Embryonic facial prominence (tissue), 1 donor: ENCODE measurements around the gene TRPV5.

Experiments
- DNase-seq: peaks from one replicate; pipeline ENCODE4 v3.0.0-alpha.2; 2016; ENCODE audit errors: extremely low spot score

TRPV5 gene

DNA sequence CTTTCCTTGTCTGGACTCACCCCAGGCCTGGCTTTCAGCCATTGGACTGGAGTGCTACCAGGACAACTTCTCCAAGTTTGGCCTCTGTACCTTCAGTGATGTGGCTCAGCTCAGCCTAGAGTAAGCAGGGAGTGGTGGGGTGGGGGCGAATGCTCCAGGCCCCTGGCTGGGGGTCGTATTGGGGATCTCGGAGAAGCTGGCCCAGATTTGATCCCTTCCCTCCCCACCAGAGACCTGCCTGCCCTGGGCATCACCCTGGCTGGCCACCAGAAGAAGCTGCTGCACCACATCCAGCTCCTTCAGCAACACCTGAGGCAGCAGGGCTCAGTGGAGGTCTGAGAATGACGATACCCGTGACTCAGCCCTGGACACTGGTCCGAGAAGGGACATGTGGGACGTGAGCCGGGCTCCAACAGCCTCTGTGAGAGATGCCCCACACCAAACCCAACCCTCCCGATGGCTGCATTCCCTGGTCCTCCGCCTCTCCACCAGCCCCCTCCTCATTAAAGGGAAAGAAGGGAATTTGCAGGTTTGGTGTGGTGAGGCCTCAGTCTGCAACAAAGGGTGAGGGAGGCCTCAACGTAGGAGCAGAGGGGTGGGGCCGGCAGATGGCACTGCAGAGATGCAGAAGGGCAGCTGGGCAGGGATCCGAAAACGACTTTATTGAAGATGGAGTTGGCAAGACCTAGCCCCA is 62.8 kb downstream of the TRPV5 start:
- no peak for DNase-seq

DNA sequence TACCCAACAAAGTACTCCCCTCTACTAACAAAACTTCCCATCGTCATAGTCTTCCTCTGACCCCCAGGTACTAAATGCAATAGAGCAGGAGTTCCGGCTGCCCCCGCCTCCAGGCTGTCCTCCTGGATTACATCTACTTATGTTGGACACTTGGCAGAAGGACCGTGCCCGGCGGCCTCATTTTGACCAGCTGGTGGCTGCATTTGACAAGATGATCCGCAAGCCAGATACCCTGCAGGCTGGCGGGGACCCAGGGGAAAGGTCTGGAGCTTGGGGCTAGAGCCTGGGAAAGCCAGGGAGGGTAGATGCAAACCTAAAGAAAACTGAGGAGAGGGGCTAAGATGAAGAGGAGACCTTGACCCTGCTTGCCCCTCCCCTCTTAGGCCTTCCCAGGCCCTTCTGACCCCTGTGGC is 63.4 kb downstream of the TRPV5 start:
- no peak for DNase-seq

DNA sequence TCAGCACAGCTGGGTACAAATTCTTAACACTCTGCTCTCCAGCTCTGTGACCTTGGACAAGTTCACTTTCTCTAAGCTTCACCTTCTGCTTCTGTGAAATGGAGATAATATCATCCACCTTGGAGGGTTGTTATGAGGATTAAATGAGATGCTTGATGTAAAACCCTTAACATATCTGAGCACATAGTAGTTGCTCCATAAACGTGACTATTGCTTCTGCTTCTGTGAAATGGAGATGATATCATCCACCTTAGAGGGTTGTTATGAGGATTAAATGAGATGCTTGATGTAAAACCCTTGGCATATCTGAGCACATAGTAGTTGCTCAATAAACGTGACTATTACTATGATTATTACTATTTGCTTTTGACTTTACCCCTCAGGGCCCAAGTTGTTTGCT is 64.1 kb downstream of the TRPV5 start:
- DNase-seq = no peak

DNA sequence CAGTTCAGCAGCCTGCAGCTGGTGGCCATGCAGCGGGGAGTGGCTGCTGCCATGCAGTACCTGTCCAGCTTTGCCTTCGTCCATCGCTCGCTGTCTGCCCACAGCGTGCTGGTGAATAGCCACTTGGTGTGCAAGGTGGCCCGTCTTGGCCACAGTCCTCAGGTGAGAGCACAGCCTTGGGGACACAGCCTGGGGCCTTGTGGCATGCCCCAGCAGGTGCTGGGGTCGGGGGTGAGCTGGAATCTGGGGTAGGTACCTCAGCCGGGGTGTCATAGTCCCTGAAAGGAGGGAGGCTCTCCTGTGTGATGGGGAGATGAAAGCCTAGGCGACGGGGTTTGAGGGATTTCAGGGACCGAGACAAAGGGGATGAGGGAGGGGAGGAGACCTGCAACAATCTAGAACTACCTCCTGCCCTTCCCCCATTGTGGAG is 64.5 kb downstream of the TRPV5 start:
- DNase-seq = no peak

DNA sequence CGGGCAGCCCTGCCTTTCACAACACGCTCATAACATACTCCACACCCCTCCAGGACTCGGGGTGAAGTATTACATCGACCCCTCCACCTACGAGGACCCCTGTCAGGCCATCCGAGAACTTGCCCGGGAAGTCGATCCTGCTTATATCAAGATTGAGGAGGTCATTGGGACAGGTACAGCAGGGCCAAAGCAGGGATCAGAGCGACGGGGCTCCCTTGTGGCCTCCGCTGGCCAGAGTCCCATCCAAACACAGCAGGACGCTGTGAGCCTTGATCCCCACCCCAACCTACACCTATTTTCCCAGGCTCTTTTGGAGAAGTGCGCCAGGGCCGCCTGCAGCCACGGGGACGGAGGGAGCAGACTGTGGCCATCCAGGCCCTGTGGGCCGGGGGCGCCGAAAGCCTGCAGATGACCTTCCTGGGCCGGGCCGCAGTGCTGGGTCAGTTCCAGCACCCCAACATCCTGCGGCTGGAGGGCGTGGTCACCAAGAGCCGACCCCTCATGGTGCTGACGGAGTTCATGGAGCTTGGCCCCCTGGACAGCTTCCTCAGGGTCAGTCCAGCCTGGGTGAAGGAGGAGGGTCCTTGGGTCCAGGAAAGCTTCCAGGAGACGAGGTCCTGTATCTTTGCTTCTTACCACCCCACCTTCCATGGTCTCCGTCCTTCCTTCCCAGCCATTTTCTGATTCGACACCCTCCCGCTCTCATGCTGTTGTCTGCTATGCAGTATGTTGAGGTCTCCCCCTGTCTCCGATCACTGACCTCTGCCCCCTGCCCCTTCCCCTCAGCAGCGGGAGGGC is 65.2 kb downstream of the TRPV5 start:
- no peak for DNase-seq

DNA sequence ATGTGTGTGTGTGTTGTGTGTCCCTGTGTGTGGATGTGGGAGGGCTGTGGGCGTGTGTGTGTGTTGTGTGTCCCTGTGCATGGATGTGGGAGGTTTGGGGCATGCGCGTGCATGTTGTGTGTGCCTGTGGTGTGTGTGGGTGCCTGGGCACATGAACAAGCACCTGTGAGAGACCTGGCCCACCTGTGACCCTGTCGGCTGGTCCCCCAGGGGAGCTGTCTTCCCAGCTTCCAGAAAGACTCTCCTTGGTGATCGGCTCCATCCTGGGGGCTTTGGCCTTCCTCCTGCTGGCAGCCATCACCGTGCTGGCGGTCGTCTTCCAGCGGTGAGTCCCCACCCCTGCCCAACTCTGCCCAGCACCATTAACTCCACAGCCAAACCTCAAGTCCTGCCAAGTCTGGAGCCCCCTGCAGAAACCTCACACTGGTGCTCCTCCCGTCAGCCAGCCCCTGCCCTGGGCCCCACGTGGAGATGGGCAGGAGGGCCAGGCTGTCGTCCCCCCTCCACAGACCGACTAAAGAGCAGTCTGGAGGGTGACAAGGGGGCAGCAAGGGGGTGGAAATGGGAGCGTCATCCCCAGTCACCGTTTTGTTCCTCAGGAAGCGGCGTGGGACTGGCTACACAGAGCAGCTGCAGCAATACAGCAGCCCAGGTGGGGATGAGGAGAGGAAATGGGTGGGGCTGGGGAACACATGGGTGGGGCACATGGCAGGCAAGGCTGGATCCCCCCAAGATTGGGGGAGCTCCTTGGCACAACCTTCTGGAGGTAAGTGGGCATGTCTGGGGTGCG is 66.0 kb downstream of the TRPV5 start:
- DNase-seq = no peak

DNA sequence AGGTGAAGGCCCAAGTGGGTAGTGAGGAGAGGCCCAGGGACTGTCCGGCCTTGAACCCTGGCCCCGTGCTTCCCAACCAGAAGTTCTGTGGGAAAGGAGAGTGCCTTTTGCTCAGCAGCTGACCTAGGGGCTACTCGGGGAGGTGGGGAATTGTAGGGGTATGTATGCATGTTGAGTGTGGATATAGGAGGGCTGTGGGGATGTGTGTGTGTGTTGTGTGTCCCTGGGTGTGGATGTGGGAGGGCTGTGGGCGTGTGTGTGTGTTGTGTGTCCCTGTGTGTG is 66.5 kb downstream of the TRPV5 start:
- no peak for DNase-seq

DNA sequence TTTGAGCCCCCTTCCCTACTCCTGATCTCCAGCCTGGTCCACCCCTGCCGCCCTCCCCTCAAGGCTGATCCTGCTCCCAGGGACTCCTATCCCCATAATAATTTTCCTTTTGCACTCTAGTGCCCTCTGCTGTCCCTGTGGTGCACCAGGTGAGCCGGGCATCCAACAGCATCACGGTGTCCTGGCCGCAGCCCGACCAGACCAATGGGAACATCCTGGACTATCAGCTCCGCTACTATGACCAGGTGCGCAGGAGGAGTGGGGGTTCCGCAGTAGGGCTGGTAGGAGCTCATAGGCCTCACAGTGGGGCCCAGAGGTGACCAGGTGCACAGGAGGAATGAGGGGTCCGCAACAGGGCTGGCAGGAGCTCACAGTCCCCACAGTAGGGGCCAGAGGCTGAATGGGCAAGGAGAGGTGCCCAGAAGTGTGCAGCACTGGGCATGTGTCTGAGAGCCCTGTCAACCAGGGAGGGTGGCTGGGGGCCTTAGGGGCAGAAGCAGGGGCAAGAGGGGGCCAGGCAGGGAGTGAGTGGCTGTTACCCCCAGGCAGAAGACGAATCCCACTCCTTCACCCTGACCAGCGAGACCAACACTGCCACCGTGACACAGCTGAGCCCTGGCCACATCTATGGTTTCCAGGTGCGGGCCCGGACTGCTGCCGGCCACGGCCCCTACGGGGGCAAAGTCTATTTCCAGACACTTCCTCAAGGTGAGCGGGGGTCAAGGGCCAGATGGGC is 67.0 kb downstream of the TRPV5 start:
- no peak for DNase-seq

DNA sequence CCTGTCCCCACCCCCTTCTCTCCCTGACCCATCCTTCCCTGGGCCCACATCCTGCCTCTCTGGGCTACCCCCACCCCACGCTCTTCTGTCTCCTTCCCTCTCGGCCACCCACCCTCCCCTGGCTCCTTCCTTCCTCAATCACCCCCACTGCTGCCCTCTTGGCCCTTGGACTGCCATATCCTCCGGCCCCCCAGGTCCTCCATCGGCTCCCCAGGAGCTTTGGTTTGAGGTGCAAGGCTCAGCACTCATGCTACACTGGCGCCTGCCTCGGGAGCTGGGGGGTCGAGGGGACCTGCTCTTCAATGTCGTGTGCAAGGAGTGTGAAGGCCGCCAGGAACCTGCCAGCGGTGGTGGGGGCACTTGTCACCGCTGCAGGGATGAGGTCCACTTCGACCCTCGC is 67.8 kb downstream of the TRPV5 start:
- DNase-seq = no peak

DNA sequence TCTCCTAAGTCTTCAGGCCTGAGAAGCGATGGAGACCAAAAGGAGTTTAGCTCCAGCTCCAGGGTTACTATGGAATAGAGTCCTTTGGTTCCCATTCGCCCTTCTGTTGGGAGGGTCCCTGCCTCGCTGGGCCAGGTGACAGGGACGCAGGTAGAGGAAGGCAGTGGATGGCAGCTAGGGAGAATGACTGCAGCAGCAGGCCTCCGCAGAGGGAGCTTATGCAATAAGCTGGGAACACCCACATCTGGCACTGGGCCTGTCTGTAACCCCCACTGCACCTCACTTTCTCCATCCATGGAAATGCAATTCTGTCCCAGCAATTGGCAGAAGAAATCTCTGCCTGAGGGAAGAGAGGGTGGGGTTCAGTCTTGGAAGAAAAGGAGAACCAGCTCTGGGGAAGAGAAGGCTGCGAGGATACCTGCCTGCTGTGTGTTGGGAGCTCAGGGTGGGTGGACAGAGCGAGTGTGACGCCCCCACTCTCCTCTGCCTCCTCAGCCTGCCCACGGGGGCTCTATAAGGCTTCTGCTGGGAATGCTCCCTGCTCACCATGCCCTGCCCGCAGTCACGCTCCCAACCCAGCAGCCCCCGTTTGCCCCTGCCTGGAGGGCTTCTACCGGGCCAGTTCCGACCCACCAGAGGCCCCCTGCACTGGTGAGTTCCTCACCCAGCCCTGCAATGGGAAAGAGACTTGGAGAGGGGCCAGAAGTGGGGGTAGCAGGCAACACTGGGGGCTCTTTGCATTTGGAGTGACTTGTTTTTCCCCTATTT is 68.4 kb downstream of the TRPV5 start:
- no peak for DNase-seq

DNA sequence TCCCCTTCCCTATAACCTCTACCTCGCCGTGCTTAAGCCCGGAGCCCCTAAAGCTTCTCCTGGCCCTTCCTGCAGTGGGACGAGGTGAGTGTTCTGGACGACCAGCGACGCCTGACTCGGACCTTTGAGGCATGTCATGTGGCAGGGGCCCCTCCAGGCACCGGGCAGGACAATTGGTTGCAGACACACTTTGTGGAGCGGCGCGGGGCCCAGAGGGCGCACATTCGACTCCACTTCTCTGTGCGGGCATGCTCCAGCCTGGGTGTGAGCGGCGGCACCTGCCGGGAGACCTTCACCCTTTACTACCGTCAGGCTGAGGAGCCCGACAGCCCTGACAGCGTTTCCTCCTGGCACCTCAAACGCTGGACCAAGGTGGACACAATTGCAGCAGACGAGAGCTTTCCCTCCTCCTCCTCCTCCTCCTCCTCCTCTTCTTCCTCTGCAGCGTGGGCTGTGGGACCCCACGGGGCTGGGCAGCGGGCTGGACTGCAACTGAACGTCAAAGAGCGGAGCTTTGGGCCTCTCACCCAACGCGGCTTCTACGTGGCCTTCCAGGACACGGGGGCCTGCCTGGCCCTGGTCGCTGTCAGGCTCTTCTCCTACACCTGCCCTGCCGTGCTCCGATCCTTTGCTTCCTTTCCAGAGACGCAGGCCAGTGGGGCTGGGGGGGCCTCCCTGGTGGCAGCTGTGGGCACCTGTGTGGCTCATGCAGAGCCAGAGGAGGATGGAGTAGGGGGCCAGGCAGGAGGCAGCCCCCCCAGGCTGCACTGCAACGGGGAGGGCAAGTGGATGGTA is 69.5 kb downstream of the TRPV5 start:
- DNase-seq = no peak

DNA sequence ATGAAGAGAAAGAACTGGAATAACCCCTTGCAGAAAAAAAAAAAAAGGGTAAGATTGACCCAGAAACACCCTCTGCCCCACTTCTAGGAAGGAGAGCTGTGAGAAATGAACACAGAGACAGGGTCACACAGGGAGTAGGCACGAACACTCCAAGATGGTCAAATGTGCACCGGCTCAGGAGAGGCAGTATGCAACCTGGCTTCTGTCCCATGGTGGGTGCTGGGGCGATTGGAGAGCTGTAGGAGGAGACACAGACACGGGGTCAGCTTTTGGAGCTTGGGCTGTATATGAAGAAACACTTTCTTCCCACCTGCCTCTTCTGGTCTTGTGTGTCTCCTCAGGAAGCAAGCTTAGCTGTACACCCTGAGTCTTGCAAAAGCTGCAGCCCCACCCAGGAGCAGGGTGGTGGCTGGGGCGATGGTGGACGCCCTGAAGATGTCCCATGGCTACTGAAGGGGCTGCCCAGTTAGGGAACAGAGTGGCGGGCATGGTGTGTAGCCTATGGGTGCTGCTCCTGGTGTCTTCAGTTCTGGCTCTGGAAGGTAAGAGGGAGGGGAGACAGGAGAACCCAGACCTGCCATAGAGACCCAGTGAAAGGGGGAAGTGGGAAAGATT is 70.7 kb downstream of the TRPV5 start:
- DNase-seq = no peak

DNA sequence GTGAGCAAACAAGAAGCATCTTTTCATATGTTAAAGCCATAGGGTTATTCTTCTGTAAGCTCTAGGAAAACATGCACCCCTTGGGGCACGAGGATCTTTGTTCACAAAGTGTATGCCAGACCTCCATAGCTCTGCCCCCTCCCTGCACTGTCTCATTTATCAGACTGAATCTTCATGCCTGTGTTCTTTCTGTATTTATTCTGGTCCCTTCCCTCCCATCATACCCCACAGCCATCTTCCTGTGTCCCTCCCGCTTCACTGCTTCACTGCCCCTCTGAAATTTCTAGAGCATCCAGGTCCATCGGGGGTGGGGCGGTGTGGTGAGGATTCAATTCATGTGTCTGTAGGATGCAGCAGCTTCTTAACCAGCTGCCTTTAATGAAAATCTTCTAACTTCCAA is 71.2 kb downstream of the TRPV5 start:
- DNase-seq = no peak

DNA sequence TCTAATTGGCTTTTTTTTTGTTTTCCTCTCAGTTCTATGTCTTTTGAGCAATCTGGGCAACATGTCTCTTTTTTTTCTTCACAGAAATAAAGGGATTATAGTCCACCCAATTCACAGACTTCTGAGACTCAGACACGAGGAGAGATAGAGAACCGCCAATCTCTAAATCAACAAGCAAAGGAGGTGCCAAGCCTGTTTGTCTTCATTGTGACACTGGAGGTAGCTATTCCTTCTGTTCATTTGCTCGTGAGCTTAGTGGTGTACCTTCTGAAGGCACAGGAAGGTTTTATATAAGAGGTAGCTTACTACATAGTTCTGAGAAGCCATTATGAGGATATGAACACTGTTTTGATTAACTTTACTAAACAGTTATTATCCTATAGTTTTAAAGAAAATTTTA is 72.6 kb downstream of the TRPV5 start:
- no peak for DNase-seq

DNA sequence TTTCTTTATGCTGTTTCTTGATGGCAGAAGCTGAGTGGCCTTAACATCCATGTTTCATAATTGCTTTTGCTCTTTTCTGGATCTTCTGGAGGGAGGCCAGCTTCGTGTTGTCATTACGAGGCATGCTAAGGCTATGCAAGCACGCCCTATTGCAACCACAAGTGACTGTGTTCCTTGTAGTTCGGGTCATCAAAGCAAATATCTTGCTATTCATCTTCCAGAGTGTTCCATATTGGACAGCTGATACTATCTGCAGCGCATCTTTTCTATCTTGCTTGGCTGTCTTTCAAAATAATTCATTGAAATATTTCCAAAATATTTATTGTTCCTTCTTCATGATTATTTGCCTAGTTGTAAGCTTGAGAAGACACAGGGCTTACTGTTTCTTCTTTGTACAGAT is 73.7 kb downstream of the TRPV5 start:
- DNase-seq = no peak

DNA sequence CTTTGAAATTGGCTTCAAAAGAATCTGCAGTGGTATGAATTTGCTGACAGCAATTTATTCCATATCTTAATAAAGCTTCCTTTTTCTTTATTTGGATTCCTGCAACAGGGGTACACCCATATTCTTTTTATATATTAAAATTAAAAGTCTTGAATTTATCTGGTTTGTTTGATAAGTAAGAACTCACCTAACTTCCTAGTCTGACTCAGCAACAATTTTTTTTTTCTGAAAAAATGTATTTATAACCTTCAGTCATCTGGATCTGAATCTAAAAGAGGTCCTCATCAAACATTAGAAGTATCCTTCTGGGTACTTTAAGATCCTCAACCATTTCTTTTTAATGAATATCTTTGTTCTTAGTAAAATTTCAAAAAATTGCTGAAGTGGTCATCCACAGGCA is 74.1 kb downstream of the TRPV5 start:
- no peak for DNase-seq
